ENCODE results near the gene ZNF486. TPM values are rescaled to one million over a fixed set of nuclear protein-coding genes. Genes with fewer than 3 reads are reported as not detected.
"Not testable (repeated sequence)": the region's sequence is repeated elsewhere in the genome, so short reads cannot be mapped to it uniquely, and the experiment has no call there.

The ZNF486 gene
- total RNA-seq (1 to 10 TPM; 1.5 to 4.0 (median 3.0) TPM), polyA plus RNA-seq (1 to 10 TPM in 2 of 3 donors, under 1 TPM in 1; 0.81 to 3.0 (median 1.8) TPM)
- long read RNA-seq, donor 1, partial matches to known transcripts: 0 of 1 reads
- long read RNA-seq, donor 1, other reads (novel, unspliced or antisense): 0 of 1 reads
- long read RNA-seq, donor 2: 0 reads
- long read RNA-seq, donor 3: 0 reads
- long read RNA-seq, donor 4, partial matches to known transcripts: 0 of 1 reads
- long read RNA-seq, donor 4, other reads (novel, unspliced or antisense): 1 of 1 reads
- long read RNA-seq, donor 5, partial matches to known transcripts: 0 of 2 reads
- long read RNA-seq, donor 5, other reads (novel, unspliced or antisense): 0 of 2 reads
- long read RNA-seq, donor 6, partial matches to known transcripts: 0 of 2 reads
- long read RNA-seq, donor 6, other reads (novel, unspliced or antisense): 0 of 2 reads
- long read RNA-seq, donor 7: 0 reads
- long read RNA-seq, donor 8: 0 reads
- long read RNA-seq, donor 9, partial matches to known transcripts: 0 of 1 reads
- long read RNA-seq, donor 9, other reads (novel, unspliced or antisense): 0 of 1 reads
- long read RNA-seq, donor 10: 0 reads

DNA sequence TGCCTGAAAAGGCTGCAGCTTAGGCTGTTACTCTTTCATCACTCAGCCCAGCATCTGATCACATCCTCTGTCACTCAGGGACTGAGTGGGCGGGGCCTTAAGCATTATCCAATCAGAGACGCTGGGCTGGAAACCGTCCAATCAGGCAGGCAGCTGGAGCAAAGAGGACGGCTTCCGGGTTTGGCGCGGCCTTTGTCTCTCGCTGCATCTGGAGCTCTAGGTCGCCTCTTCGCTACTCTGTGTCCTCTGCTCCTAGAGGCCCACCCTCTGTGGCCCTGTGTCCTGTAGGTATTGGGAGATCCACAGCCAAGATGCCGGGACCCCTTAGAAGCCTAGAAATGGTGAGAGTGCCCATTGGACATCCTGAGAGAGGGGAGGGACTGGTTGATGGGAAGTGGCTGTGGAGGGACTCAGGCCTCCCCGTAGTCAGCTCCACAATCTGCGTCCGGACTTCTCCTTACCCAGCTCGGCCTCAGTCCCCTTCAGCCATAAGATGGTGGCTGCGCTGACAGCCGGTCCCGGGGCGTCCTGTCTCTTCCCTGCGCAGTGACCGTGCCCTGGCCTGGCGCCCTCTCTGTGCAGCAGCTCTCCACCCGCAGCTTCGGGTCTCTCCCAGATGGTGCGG lies at the start of gene ZNF486:
TSS of gene ZNF486 (plus strand) at position 195 of the 625 bp plus-strand sequence. CDS start at position 312, 117 bp downstream.
- peak; percentile 91 to 99 (median 97) for DNase-seq
- Histone ChIP-seq H3K27ac (peak within 1 kb of the TSS in 4 of 5 donors; percentile 48 to 81 (median 62)), H3K4me3 (peak within 1 kb of the TSS; percentile 29 to 85 (median 70)), H3K36me3 (replicated peaks in 1 of 2) (no peaks in the 10 kb centered on the region), H3K9me3 (replicated peaks in 1 of 3) (no peaks in the 10 kb centered on the region), H3K4me1 (replicated peaks in 1 of 2) (peaks cover 0 to 7% of the 10 kb centered on the region in 2 donors), H3K27me3 (no peaks in the 10 kb centered on the region)
- peak in 1 of 2 donors; percentile 68 for TF ChIP-seq POLR2A (IDR thresholded peaks at IDR 0.05)
- TF ChIP-seq, protein P1, sequence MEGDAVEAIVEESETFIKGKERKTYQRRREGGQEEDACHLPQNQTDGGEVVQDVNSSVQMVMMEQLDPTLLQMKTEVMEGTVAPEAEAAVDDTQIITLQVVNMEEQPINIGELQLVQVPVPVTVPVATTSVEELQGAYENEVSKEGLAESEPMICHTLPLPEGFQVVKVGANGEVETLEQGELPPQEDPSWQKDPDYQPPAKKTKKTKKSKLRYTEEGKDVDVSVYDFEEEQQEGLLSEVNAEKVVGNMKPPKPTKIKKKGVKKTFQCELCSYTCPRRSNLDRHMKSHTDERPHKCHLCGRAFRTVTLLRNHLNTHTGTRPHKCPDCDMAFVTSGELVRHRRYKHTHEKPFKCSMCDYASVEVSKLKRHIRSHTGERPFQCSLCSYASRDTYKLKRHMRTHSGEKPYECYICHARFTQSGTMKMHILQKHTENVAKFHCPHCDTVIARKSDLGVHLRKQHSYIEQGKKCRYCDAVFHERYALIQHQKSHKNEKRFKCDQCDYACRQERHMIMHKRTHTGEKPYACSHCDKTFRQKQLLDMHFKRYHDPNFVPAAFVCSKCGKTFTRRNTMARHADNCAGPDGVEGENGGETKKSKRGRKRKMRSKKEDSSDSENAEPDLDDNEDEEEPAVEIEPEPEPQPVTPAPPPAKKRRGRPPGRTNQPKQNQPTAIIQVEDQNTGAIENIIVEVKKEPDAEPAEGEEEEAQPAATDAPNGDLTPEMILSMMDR (IDR thresholded peaks at IDR 0.05): no peak
- 0 to 2% (median 1%) methylated on average over 14 to 25 of the region's 25 CpGs for WGBS, 4 donors
- intact Hi-C loops (cut with DNase I): no loop called here

DNA sequence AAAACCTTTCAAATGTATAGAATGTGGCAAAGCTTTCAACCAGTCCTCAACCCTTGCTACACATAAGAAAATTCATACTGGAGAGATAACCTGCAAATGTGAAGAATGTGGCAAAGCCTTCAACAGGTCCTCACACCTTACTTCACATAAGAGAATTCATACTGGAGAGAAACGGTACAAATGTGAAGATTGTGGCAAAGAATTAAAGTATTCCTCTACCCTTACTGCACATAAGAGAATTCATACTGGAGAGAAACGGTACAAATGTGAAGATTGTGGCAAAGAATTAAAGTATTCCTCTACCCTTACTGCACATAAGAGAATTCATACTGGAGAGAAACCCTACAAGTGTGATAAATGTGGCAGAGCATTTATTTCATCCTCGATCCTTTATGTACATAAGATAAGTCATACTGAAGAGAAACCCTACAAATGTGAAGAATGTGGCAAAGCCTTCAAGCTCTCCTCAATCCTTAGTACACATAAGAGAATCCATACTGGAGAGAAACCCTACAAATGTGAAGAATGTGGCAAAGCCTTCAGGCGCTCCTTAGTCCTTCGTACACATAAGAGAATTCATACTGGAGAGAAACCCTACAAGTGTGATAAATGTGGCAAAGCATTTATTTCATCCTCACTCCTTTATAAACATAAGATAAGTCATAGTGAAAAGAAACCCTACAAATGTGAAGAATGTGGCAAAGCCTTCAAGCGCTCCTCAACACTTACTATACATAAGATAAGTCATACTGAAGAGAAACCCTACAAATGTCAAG lies 48.8 kb upstream of the ZNF486 start:
- H3K36me3 ChIP-seq (replicated peaks in 1 of 2); H3K27ac ChIP-seq; H3K4me3 ChIP-seq; intact Hi-C loops (cut with DNase I); DNase-seq; H3K27me3 ChIP-seq; H3K4me1 ChIP-seq (replicated peaks in 1 of 2): not testable (repeated sequence)
- H3K9me3 ChIP-seq (replicated peaks in 1 of 3): peaks cover 0 to 57% (median 19%) of the 10 kb centered on the region in 3 donors
- 91 to 96% (median 94%) methylated on average over 6 of the region's 6 CpGs for WGBS, 4 donors

DNA sequence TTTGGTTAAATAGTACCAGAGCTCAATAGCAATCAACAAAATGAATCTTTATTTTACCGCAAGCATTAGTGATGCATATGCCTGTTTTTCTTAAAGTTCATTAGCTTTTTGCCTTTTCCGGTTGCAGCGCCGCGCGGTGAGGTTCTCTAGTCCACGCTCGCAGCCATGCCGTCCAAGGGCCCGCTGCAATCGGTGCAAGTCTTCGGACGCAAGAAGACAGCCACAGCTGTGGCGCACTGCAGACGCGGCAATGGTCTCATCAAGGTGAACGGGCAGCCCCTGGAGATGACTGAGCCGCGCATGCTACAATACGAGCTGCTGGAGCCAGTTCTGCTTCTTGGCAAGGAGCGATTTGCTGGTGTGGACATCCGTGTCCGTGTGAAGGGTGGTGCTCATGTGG lies 42.1 kb upstream of the ZNF486 start:
- WGBS, 4 donors: 94 to 99% (median 96%) methylated on average over 23 of the region's 23 CpGs
- Histone ChIP-seq H3K4me1 (replicated peaks in 1 of 2) (no peaks in the 10 kb centered on the region), H3K27ac (no peak overlapping the region), H3K27me3 (no peaks in the 10 kb centered on the region), H3K36me3 (replicated peaks in 1 of 2) (no peaks in the 10 kb centered on the region), H3K9me3 (replicated peaks in 1 of 3) (peaks cover 0 to 37% (median 8%) of the 10 kb centered on the region in 3 donors), H3K4me3 (no peak overlapping the region)
- intact Hi-C loops (cut with DNase I): loop anchor here in 1 of 2 donors (5.0 kb wide), 1 partner anchor 472 kb away; no protein-coding TSS in a partner anchor
- DNase-seq: no peak
- TF ChIP-seq POLR2A (IDR thresholded peaks at IDR 0.05): no peak
- TF ChIP-seq, protein P1 (IDR thresholded peaks at IDR 0.05): no peak

DNA sequence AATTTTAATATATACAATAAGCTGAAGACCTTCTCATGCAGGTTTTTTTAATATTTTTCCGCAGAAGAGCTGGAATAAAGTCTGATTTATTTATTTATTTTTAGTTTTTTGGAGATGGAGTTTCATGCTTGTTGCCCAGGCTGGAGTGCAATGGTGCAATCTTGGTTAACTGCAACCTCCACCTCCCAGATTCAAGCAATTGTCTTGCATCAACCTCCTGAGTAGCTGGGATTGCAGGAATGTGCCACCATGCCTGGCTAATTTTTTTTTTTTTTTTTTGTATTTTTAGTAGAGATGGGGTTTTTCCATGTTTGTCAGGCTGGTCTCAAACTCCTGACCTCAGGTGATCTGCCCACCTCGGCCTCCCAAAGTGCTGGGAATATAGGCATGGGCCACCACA lies 34.1 kb upstream of the ZNF486 start:
- intact Hi-C loops (cut with DNase I); DNase-seq; H3K36me3 ChIP-seq (replicated peaks in 1 of 2); H3K4me1 ChIP-seq (replicated peaks in 1 of 2); H3K27ac ChIP-seq; H3K27me3 ChIP-seq; H3K4me3 ChIP-seq: not testable (repeated sequence)
- 77 to 93% (median 84%) methylated on average over 2 of the region's 2 CpGs for WGBS, 4 donors
- H3K9me3 ChIP-seq (replicated peaks in 1 of 3): peaks cover 0 to 19% (median 0%) of the 10 kb centered on the region in 3 donors

DNA sequence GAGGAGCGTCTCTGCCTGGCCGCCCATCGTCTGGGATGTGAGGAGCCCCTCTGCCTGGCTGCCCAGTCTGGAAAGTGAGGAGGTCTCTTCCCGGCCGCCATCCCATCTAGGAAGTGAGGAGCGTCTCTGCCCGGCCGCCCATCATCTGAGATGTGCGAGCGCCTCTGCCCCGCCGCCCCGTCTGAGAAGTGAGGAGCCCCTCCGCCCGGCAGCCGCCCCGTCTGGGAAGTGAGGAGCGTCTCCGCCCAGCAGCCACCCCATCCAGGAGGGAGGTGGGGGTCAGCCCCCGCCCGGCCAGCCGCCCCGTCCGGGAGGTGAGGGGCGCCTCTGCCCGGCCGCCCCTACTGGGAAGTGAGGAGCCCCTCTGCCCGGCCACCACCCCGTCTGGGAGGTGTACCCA lies 29.3 kb upstream of the ZNF486 start:
- DNase-seq; intact Hi-C loops (cut with DNase I); H3K4me1 ChIP-seq (replicated peaks in 1 of 2); H3K9me3 ChIP-seq (replicated peaks in 1 of 3); H3K27me3 ChIP-seq; H3K27ac ChIP-seq; H3K36me3 ChIP-seq (replicated peaks in 1 of 2); H3K4me3 ChIP-seq: not testable (repeated sequence)
- 96 to 98% (median 96%) methylated on average over 9 to 25 of the region's 29 CpGs; no CpG with 5 or more reads in 1 of the 4 donors for WGBS, 4 donors

Measured in adrenal gland (tissue), 19 donors.